HEK293 (cell line): Measurements from ENCODE around the gene KATNAL1.

ENCODE experiments used
- CTCF ChIA-PET: fragments of 350-600 bp; formaldehyde crosslinking; extraction: SDS; loops from one replicate; lab custom pipeline; 2021; ENCODE audit warnings: antibody characterized with exemption; lab: Yijun Ruan, JAX
- POLR2A ChIA-PET: fragments of 300-600 bp; formaldehyde crosslinking; extraction: SDS; loops from one replicate; lab custom pipeline; 2020; ENCODE audit warnings: antibody characterized with exemption, inconsistent platforms; lab: Yijun Ruan, JAX
- H3K27ac ChIP-seq: fragments of 200-500 bp; sonication (Bioruptor generic); 2 replicates; pipeline ENCODE4 v1.5.1; 2014; ENCODE audit warnings: low read depth, low read length, control low read depth, inconsistent platforms; ENCODE audit errors: extremely low read depth
- H3K36me3 ChIP-seq, 2 experiments: fragments of 200-500 bp in 1 of 2; sonication (Bioruptor generic) in 1 of 2; 1 replicate in 1 of 2; 2 replicates in 1 of 2; pipeline ENCODE4 v1.5.1; 2014 to 2017; ENCODE audit warnings: inconsistent platforms in 2 of 2, low read length in 2 of 2; ENCODE audit not compliant: control insufficient read depth in 2 of 2, insufficient read depth in 1 of 2
- H3K4me1 ChIP-seq: fragments of 200-500 bp; sonication (Bioruptor generic); 2 replicates; pipeline ENCODE4 v1.5.1; 2014; ENCODE audit warnings: mild to moderate bottlenecking, low read length, inconsistent platforms; ENCODE audit not compliant: control insufficient read depth, insufficient read depth
- H3K4me3 ChIP-seq: 2 replicates; pipeline ENCODE4 v1.5.1; 2011; ENCODE audit warnings: low read depth, mild to moderate bottlenecking, control low read depth, low read length, moderate library complexity
- H3K9me3 ChIP-seq: fragments of 200-500 bp; sonication (Bioruptor generic); 2 replicates; pipeline ENCODE4 v1.5.1; 2014; ENCODE audit warnings: low read depth, low read length, inconsistent platforms; ENCODE audit not compliant: control insufficient read depth, insufficient read depth
- EGR2 ChIP-seq: fragments of 450-650 bp; formaldehyde crosslinking; IDR thresholded peaks from 2 replicates; pipeline ENCODE4 v1.5.1; 2016; ENCODE audit warnings: low read depth, missing biosample characterization, missing genetic modification characterization
- KLF10 ChIP-seq: fragments of 450-650 bp; IDR thresholded peaks from 2 replicates; pipeline ENCODE4 v1.5.1; 2018; ENCODE audit warnings: missing biosample characterization, mild to moderate bottlenecking, missing genetic modification characterization
- MZF1 ChIP-seq: fragments of 450-650 bp; formaldehyde crosslinking; IDR thresholded peaks from 2 replicates; pipeline ENCODE4 v1.5.1; 2017; ENCODE audit warnings: missing biosample characterization, missing genetic modification characterization, borderline replicate concordance
- OVOL3 ChIP-seq: fragments of 450-650 bp; formaldehyde crosslinking; IDR thresholded peaks from 2 replicates; pipeline ENCODE4 v1.5.1; 2016; ENCODE audit warnings: missing biosample characterization, missing genetic modification characterization
- PRDM6 ChIP-seq: fragments of 450-650 bp; formaldehyde crosslinking; IDR thresholded peaks from 2 replicates; pipeline ENCODE4 v1.5.1; 2017; ENCODE audit warnings: missing biosample characterization, missing genetic modification characterization
- TSHZ1 ChIP-seq: fragments of 450-650 bp; formaldehyde crosslinking; IDR thresholded peaks from 2 replicates; pipeline ENCODE4 v1.5.1; 2016; ENCODE audit warnings: missing biosample characterization, missing genetic modification characterization, borderline replicate concordance
- ZBTB17 ChIP-seq: fragments of 450-650 bp; formaldehyde crosslinking; IDR thresholded peaks from 2 replicates; pipeline ENCODE4 v1.5.1; 2016; ENCODE audit warnings: missing biosample characterization, missing genetic modification characterization
- ZNF146 ChIP-seq: fragments of 450-650 bp; formaldehyde crosslinking; IDR thresholded peaks from 2 replicates; pipeline ENCODE4 v1.5.1; 2016; ENCODE audit warnings: missing biosample characterization, missing genetic modification characterization
- ZNF18 ChIP-seq: fragments of 450-650 bp; formaldehyde crosslinking; IDR thresholded peaks from 2 replicates; pipeline ENCODE4 v1.5.1; 2016; ENCODE audit warnings: missing biosample characterization, missing genetic modification characterization
- ZNF2 ChIP-seq: fragments of 450-650 bp; formaldehyde crosslinking; IDR thresholded peaks from 2 replicates; pipeline ENCODE4 v1.5.1; 2016; ENCODE audit warnings: missing biosample characterization, missing genetic modification characterization
- ZNF24 ChIP-seq: fragments of 450-650 bp; formaldehyde crosslinking; IDR thresholded peaks from 2 replicates; pipeline ENCODE4 v1.5.1; 2016; ENCODE audit warnings: missing biosample characterization, missing genetic modification characterization
- ZNF394 ChIP-seq: fragments of 450-650 bp; formaldehyde crosslinking; IDR thresholded peaks from 2 replicates; pipeline ENCODE4 v1.5.1; 2016; ENCODE audit warnings: missing biosample characterization, missing genetic modification characterization, mild to moderate bottlenecking, moderate library complexity, borderline replicate concordance
- ZNF426 ChIP-seq: fragments of 450-650 bp; formaldehyde crosslinking; IDR thresholded peaks from 2 replicates; pipeline ENCODE4 v1.5.1; 2017; ENCODE audit warnings: missing biosample characterization, missing genetic modification characterization, mild to moderate bottlenecking, inconsistent platforms, moderate library complexity
- ZNF449 ChIP-seq: fragments of 450-650 bp; formaldehyde crosslinking; IDR thresholded peaks from 2 replicates; pipeline ENCODE4 v1.5.1; 2017; ENCODE audit warnings: missing biosample characterization, mild to moderate bottlenecking, missing genetic modification characterization, moderate library complexity
- ZNF473 ChIP-seq: fragments of 450-650 bp; formaldehyde crosslinking; IDR thresholded peaks from 2 replicates; pipeline ENCODE4 v1.5.1; 2017; ENCODE audit warnings: missing biosample characterization, missing genetic modification characterization
- ZNF596 ChIP-seq: fragments of 450-650 bp; IDR thresholded peaks from 2 replicates; pipeline ENCODE4 v1.5.0; 2018; ENCODE audit warnings: missing biosample characterization, mild to moderate bottlenecking, missing genetic modification characterization, moderate library complexity
- ZNF629 ChIP-seq: fragments of 450-650 bp; formaldehyde crosslinking; IDR thresholded peaks from 2 replicates; pipeline ENCODE4 v1.5.1; 2017; ENCODE audit warnings: missing biosample characterization, missing genetic modification characterization
- ZNF830 ChIP-seq: fragments of 450-650 bp; IDR thresholded peaks from 2 replicates; pipeline ENCODE4 v1.5.0; 2018; ENCODE audit warnings: missing biosample characterization, missing genetic modification characterization, low read depth, mild to moderate bottlenecking, moderate library complexity
- ZSCAN18 ChIP-seq: fragments of 450-650 bp; formaldehyde crosslinking; IDR thresholded peaks from 2 replicates; pipeline ENCODE4 v1.5.1; 2016; ENCODE audit warnings: missing biosample characterization, missing genetic modification characterization
- ZXDB ChIP-seq: fragments of 450-650 bp; formaldehyde crosslinking; IDR thresholded peaks from 2 replicates; pipeline ENCODE4 v1.5.1; 2016; ENCODE audit warnings: missing biosample characterization, missing genetic modification characterization
- TF ChIP-seq, protein P1 (sequence below): fragments of 450-650 bp; formaldehyde crosslinking; IDR thresholded peaks from 2 replicates; pipeline ENCODE4 v1.5.1; 2016; ENCODE audit warnings: missing biosample characterization, missing genetic modification characterization, borderline replicate concordance

The KATNAL1 gene

GRCh38 chr13:30346789-30347167 is 39.4 kb upstream of the KATNAL1 start (continued):
- TF ChIP-seq ZSCAN18 (no peak), ZNF18 (no peak)
- TF ChIP-seq, protein P1, sequence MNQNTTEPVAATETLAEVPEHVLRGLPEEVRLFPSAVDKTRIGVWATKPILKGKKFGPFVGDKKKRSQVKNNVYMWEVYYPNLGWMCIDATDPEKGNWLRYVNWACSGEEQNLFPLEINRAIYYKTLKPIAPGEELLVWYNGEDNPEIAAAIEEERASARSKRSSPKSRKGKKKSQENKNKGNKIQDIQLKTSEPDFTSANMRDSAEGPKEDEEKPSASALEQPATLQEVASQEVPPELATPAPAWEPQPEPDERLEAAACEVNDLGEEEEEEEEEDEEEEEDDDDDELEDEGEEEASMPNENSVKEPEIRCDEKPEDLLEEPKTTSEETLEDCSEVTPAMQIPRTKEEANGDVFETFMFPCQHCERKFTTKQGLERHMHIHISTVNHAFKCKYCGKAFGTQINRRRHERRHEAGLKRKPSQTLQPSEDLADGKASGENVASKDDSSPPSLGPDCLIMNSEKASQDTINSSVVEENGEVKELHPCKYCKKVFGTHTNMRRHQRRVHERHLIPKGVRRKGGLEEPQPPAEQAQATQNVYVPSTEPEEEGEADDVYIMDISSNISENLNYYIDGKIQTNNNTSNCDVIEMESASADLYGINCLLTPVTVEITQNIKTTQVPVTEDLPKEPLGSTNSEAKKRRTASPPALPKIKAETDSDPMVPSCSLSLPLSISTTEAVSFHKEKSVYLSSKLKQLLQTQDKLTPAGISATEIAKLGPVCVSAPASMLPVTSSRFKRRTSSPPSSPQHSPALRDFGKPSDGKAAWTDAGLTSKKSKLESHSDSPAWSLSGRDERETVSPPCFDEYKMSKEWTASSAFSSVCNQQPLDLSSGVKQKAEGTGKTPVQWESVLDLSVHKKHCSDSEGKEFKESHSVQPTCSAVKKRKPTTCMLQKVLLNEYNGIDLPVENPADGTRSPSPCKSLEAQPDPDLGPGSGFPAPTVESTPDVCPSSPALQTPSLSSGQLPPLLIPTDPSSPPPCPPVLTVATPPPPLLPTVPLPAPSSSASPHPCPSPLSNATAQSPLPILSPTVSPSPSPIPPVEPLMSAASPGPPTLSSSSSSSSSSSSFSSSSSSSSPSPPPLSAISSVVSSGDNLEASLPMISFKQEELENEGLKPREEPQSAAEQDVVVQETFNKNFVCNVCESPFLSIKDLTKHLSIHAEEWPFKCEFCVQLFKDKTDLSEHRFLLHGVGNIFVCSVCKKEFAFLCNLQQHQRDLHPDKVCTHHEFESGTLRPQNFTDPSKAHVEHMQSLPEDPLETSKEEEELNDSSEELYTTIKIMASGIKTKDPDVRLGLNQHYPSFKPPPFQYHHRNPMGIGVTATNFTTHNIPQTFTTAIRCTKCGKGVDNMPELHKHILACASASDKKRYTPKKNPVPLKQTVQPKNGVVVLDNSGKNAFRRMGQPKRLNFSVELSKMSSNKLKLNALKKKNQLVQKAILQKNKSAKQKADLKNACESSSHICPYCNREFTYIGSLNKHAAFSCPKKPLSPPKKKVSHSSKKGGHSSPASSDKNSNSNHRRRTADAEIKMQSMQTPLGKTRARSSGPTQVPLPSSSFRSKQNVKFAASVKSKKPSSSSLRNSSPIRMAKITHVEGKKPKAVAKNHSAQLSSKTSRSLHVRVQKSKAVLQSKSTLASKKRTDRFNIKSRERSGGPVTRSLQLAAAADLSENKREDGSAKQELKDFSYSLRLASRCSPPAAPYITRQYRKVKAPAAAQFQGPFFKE (tag by site-specific recombination): no peak

GRCh38 chr13:30346153-30346788 is 38.9 kb upstream of the KATNAL1 start:
- no peaks in the 10 kb centered on the region for H3K9me3 ChIP-seq
- H3K27ac ChIP-seq: no peak overlapping the region
- ChIA-PET CTCF (no interaction called here), POLR2A (no interaction called here)
- H3K4me1 ChIP-seq: no peaks in the 10 kb centered on the region
- H3K36me3 ChIP-seq: no peaks in the 10 kb centered on the region
- no peak overlapping the region for H3K4me3 ChIP-seq
- no peak for TF ChIP-seq ZBTB17 (tag by site-specific recombination)
- no peak for TF ChIP-seq KLF10 (tag by site-specific recombination)
- no peak for TF ChIP-seq ZNF146 (tag by site-specific recombination)
- no peak for TF ChIP-seq EGR2
- no peak for TF ChIP-seq ZNF473 (tag by site-specific recombination)
- no peak for TF ChIP-seq ZNF24
- no peak for TF ChIP-seq ZNF629 (tag by site-specific recombination)
- TF ChIP-seq PRDM6 (tag by site-specific recombination): no peak
- TF ChIP-seq OVOL3 (tag by site-specific recombination): no peak
- no peak for TF ChIP-seq ZNF2 (tag by site-specific recombination)
- TF ChIP-seq ZNF449 (tag by site-specific recombination): no peak
- no peak for TF ChIP-seq ZNF596 (tag by site-specific recombination)
- TF ChIP-seq TSHZ1 (tag by site-specific recombination): no peak
- no peak for TF ChIP-seq ZNF830 (tag by site-specific recombination)
- TF ChIP-seq MZF1 (tag by site-specific recombination): no peak
- TF ChIP-seq ZXDB (tag by site-specific recombination): no peak
- no peak for TF ChIP-seq ZNF394 (tag by site-specific recombination)
- TF ChIP-seq ZNF426: no peak
